ENCODE measurements around the gene OR3A1. TPM values are rescaled to one million over a fixed set of nuclear protein-coding genes. Genes with fewer than 3 reads are reported as not detected.
"Not testable (repeated sequence)": the region's sequence is repeated elsewhere in the genome, so short reads cannot be mapped to it uniquely, and the experiment has no call there.

OR3A1 gene
- total RNA-seq, 1 donor from 2014 or later: not detected

GRCh38 chr17:3260163-3260562 lies 38.0 kb downstream of the OR3A1 start:
- TF ChIP-seq CTCF (IDR thresholded peaks at IDR 0.05; ENCODE audit: unreplicated experiment): no peak
- H3K9me3 Mint-ChIP-seq: peaks cover 49% of the 10 kb centered on the region
- no peaks in the 10 kb centered on the region for H3K27me3 Mint-ChIP-seq (ENCODE audit: low read depth)
- H3K36me3 Mint-ChIP-seq: peaks cover 2% of the 10 kb centered on the region
- no peak for DNase-seq (ENCODE audit: low spot score in 2 of 2, unreplicated experiment in 2 of 2)
- H3K27ac Mint-ChIP-seq: no peak overlapping the region
- H3K4me1 Mint-ChIP-seq: no peaks in the 10 kb centered on the region
- H3K4me3 Mint-ChIP-seq: no peak overlapping the region

GRCh38 chr17:3256575-3256974 lies 41.6 kb downstream of the OR3A1 start:
- DNase-seq (ENCODE audit: low spot score in 2 of 2, unreplicated experiment in 2 of 2): no peak
- H3K9me3 Mint-ChIP-seq: peaks cover 57% of the 10 kb centered on the region
- no peak overlapping the region for H3K27ac Mint-ChIP-seq
- peaks cover 2% of the 10 kb centered on the region for H3K36me3 Mint-ChIP-seq
- H3K4me1 Mint-ChIP-seq: no peaks in the 10 kb centered on the region
- H3K4me3 Mint-ChIP-seq: no peak overlapping the region
- H3K27me3 Mint-ChIP-seq (ENCODE audit: low read depth): no peaks in the 10 kb centered on the region
- TF ChIP-seq CTCF (IDR thresholded peaks at IDR 0.05; ENCODE audit: unreplicated experiment): no peak

- H3K4me3 Mint-ChIP-seq; DNase-seq (ENCODE audit: low spot score in 2 of 2, unreplicated experiment in 2 of 2); H3K36me3 Mint-ChIP-seq; H3K27ac Mint-ChIP-seq; H3K9me3 Mint-ChIP-seq; H3K4me1 Mint-ChIP-seq; H3K27me3 Mint-ChIP-seq (ENCODE audit: low read depth): not testable (repeated sequence)
Measured at GRCh38 chr17:3249013-3249412, 49.1 kb downstream of the OR3A1 start.

GRCh38 chr17:3244841-3245240 lies 53.3 kb downstream of the OR3A1 start:
- H3K27ac Mint-ChIP-seq; H3K4me1 Mint-ChIP-seq; H3K36me3 Mint-ChIP-seq; H3K4me3 Mint-ChIP-seq; DNase-seq (ENCODE audit: low spot score in 2 of 2, unreplicated experiment in 2 of 2); H3K9me3 Mint-ChIP-seq; H3K27me3 Mint-ChIP-seq (ENCODE audit: low read depth): not testable (repeated sequence)

- H3K36me3 Mint-ChIP-seq; H3K27ac Mint-ChIP-seq; DNase-seq (ENCODE audit: low spot score in 2 of 2, unreplicated experiment in 2 of 2); H3K9me3 Mint-ChIP-seq; H3K27me3 Mint-ChIP-seq (ENCODE audit: low read depth); H3K4me3 Mint-ChIP-seq; H3K4me1 Mint-ChIP-seq: not testable (repeated sequence)
Measured at GRCh38 chr17:3241044-3241443, 57.1 kb downstream of the OR3A1 start.

Other genes starting within 250 kb of the OR3A1 start
- not detected in 3 replicates for gene OR1D5, start 234.8 kb downstream of the OR3A1 start, total RNA-seq
- not detected in 3 replicates for gene OR1D2, start 193.9 kb downstream of the OR3A1 start, total RNA-seq
- not detected in 3 replicates for gene OR1G1, start 170.8 kb downstream of the OR3A1 start, total RNA-seq
- not detected in 3 replicates for gene OR1A2, start 100.8 kb downstream of the OR3A1 start, total RNA-seq
- gene OR1A1, start 90.7 kb downstream of the OR3A1 start, total RNA-seq: not detected in 3 replicates
- gene OR3A2, start 87.9 kb upstream of the OR3A1 start, total RNA-seq: not detected in 3 replicates
- not detected in 3 replicates for gene OR1E1, start 100.0 kb upstream of the OR3A1 start, total RNA-seq
- not detected in 3 replicates for gene OR3A3, start 113.0 kb upstream of the OR3A1 start, total RNA-seq
- not detected in 3 replicates for gene OR1E2, start 135.5 kb upstream of the OR3A1 start, total RNA-seq
- not detected in 3 replicates for gene SPATA22, start 173.5 kb upstream of the OR3A1 start, total RNA-seq
- gene ASPA, start 177.6 kb upstream of the OR3A1 start, total RNA-seq: 0.07 to 0.16 TPM in 2 of 3 replicates, not detected in the other